HG03159 (cell line): ENCODE measurements around the gene DLEC1.
"Not testable (repeated sequence)": the region's sequence is repeated elsewhere in the genome, so short reads cannot be mapped to it uniquely, and the experiment has no call there.

Experiments
- ATAC-seq: cut with Tn5 transposase; IDR thresholded peaks from one replicate; pipeline ENCODE4 v1.9.1; 2021; ENCODE audit warnings: mild to moderate bottlenecking, moderate library complexity; ENCODE audit not compliant: unreplicated experiment

The DLEC1 gene

GRCh38 chr3:38082296-38082695 is 43.3 kb downstream of the DLEC1 start:
- not testable (repeated sequence) for ATAC-seq

- ATAC-seq, result not testable (repeated sequence)
These were observed 44.2 kb downstream of the DLEC1 start for GRCh38 chr3:38083254-38083653.

- ATAC-seq, result no peak
These were observed 44.9 kb downstream of the DLEC1 start for GRCh38 chr3:38083871-38084333.

GRCh38 chr3:38084334-38085310 is 45.6 kb downstream of the DLEC1 start:
- ATAC-seq, result no peak

DNA sequence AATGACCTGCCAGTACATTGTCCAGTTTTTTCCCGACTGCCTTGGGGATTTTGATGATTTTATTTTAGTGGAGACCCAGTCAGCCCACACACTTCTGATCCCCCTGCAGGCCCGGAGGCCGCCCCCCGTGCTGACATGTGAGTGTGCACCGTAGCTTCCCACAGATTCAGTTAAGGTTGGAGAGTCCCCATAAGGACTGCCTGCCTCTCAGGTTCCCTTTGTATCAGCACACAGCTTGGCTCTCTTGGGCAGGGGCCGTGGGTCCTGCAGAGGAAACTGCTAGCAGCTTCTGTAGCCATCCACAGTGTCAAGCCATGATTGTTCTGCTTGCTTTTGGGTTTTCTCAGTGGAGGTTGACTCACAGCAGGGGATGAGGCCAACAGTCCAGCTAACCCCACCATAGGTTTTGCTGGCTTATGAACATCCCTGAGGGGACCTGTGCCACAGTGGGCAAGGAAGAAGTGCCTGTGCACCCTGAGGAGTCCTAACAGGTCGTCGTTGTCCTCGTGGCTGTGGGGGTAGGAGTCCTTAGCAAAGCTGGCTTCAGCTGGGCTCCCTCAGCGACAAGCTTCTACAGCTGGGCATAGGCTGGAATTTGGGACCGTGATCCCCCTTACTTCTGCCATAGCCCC is 46.4 kb downstream of the DLEC1 start:
- no peak for ATAC-seq

DNA sequence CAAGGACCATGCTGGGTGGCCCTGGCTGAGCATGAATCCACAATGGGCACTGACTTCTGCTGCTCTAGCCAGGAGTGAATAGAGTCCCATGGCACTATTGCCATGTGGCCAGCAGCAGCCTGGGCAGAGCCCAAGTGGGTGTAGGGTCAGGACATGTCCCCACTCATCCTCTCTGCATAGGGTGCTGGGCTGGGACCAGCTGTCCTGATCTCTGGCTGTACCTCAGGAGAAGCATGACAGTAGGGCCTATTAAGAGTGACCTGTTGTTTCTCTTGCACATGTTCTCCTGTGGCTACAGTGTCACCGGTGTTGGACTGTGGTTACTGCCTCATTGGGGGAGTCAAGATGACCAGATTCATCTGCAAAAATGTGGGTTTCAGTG is 46.9 kb downstream of the DLEC1 start:
- ATAC-seq, result no peak

- ATAC-seq, result no peak
These were observed 47.5 kb downstream of the DLEC1 start for GRCh38 chr3:38086496-38086895.

DNA sequence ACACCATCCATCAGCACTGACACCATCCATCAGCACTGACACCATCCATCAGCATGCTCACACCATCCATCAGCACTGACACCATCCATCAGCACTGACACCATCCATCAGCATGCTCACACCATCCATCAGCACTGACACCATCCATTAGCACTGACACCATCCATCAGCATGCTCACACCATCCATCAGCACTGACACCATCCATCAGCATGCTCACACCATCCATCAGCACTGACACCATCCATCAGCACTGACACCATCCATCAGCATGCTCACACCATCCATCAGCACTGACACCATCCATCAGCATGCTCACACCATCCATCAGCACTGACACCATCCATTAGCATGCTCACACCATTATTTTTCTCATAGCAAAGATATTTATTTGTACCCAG is 48.3 kb downstream of the DLEC1 start:
- ATAC-seq, result not testable (repeated sequence)

DNA sequence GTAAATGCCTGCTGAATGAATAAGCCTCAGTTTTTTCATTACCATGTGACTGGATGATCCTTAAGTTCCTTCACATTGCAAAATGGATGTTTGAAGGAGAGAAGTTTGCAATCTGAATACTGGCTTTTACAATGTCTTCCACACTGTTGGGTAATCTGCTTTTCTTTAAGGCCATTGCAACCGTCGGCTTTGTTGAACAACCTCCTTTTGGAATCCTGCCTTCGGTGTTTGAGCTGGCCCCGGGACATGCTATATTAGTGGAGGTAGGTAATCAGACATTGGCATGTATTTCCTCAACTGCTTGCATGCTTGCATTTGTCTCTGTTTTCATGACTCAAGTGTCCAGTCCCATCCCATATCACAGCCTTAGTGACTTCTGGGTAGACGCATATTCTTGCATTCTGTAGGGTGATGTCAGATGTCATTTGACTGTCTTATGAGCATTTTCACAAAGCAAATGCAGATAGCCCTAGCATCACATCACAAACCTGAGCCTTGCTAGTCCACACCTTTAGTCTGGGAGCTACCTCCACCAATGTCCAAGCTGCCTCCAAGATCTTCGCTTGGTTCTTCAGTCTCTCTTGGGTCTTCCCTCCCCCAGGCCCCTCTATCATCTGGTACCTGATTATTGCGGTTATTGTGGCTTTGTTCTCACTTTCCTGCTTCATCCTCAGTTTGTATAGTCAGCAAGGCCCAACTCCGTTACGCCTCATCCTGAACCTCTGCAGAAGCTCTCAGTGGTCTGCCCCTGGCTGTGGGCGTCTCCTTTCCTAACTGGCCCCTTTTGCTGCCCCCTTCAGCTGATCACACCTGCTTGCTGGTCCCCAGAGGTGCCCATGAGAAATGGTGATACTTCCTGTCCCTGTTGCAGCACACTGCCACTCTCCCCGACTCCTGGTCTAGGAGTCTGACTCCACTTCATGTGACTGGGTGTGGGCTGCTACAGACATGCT is 49.4 kb downstream of the DLEC1 start:
- no peak for ATAC-seq

- ATAC-seq, result no peak
These were observed 50.2 kb downstream of the DLEC1 start for GRCh38 chr3:38089163-38089562.

DNA sequence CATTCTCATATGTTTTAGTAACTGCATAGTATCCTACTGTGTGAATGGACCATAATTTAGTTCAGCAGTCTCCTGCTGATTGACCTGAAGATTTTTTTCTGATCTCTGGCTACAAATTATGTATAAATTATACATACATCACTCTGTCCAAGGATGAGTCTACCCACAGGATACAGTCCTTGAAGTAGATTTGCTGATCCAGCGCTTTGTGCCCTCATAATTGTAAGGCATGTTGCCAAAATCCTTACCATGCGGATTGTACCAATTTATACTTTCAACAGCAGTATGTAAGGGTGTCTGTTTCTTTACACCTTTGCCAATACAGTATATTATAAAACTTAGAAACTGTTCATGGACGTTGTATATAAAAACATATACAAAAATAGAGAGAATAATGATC is 51.4 kb downstream of the DLEC1 start:
- ATAC-seq, result no peak

GRCh38 chr3:38094999-38095398 is 56.0 kb downstream of the DLEC1 start:
- ATAC-seq, result no peak

DNA sequence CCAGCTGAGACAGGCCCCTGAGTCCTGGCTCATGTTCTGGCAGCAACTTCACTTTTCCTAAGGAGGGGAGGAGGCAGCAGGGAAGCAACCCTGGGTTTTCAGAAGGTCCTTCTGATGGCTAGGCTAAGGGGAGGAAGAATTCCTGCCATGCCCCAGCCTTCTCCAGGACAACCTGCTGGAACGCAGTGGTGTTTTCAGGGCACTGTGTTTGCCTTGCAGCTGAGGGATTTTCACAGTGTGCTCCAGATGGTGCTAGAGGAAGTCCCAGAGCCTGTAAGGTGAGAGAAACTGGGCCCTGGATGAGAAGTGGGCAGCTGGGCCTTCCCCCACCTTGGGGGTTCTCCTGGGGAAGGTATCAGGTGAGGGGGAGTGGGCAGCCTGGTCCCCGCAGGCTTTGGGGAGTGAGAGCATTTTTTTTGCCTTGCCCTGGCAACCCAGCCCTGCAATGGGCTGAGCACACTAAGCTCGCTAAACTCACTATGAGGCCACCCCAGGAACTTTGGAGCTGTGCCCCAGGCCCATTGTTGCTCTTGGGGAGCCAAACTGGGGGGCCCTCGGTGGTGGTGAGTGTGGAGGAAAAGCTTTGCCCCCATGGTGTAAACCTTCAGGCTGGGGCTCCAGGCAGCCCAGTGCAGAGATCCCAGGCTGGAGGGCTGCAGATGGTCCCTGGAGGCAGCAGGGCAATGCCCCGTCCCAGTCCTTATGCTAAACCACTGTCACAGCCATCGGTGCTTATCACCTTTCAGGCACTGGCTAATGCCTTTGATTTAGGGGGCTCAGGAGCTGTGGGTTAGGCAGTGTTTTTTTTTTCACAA is 56.9 kb downstream of the DLEC1 start:
- no peak for ATAC-seq

DNA sequence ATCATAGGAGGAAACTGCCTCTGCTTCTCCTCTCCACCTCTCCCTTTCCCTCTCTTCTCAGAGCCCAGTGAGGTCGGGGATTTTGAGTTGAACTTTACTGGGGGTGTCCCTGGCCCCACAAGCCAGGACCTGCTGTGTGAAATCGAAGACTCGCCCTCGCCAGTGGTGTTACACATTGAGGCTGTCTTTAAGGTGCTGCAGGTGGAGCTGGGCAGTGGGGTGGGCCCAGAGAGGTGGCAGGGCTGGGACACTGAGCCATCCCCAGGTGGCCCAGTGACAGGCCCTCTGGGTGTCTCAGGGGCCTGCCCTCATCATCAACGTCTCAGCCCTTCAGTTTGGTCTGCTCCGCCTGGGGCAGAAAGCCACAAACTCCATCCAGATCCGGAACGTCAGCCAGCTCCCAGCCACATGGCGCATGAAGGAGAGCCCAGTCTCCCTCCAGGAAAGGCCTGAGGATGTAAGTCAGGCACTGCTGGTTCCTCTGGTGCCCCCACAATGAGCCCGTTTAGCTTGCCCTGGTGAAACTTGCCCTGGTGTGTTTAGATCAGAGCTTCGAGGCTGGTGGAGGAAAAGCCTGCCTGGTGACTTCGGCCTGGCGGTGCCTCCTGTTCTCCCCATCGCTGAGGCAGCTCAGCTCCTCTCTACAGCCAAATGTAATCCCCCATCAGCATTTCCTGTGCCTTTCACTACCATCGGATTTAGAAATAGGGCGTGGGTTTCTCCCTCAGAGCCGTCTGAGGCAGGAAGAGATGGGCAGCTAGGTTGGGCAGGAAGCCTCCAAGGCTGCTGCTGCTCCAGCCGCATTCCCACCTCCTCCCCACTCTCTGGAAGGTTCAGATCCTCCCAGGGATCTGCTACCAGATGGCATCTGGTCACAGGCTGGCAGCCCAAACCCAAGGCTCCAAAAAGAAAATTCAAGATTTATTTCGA is 58.7 kb downstream of the DLEC1 start:
- ATAC-seq, result no peak

GRCh38 chr3:38098376-38098723 is 59.3 kb downstream of the DLEC1 start:
- no peak for ATAC-seq

DNA sequence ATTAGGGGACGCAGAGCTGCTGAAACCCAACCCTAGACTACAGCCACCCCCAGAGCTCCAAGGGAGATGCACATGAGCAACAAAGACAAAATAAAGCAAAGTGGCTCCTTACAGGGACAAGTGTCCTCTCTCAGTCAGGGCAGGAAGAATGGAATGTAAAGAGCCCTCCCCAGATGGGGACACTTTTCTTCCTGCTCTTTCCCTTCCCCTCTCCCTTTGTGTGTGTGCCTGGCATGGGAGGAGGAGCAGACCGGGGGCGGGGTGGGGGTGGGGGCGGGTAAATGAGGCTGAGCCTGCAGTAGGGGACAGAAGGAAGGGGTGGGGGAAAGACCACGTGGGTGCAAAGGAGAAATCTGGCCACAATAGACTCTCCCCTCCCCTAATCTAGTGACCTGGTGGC is 60.5 kb downstream of the DLEC1 start:
- no peak for ATAC-seq

- ATAC-seq, result no peak
These were observed 61.5 kb downstream of the DLEC1 start for GRCh38 chr3:38100498-38100897.

DNA sequence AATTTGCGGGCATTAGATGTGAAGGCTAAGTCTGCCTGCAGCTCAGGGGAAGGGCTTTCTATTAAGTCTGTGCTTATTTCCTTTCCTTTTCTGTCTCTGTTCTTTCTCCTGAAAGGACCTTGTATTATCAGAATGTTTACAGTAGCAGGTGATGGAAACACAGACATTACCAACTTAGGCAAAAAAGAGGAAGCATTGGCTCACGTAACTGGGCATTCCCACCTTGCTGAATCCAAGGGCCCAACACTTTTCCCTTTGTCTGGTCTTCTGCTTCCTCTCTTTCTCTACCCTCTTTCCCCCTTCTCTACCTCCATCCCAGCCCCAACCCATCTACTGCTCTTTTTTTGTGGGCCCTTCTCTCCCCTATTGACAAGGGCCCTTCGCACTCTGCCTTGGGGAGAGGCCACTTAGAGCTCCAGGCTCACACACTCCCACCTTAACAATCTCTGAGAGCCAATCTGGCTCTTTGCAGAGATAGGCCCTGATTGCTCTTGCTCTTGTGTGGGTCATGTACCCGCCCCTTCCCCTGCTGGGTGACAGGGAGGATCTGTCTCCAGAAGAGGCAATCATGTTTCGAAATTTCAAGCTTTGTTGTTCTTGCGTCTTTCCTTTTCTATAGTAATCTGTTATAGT is 62.9 kb downstream of the DLEC1 start:
- ATAC-seq, result no peak

- ATAC-seq, result no peak
These were observed 63.4 kb downstream of the DLEC1 start for GRCh38 chr3:38102444-38102814.
